K562 (cell line): ENCODE data around the gene FGGY. TPM values are rescaled to one million over a fixed set of nuclear protein-coding genes. Genes with fewer than 3 reads are reported as not detected.

Experiments used
- ATAC-seq: fragments of 200-7000 bp; cut with Tn5 transposase; 3 replicates; pipeline ENCODE4 v1.9.1; 2020; ENCODE audit warnings: moderate library complexity
- BruUV-seq: library from RNA; stranded (reverse); fragments of 400-500 nt; replicated peaks from 2 replicates; lab custom pipeline; 2021; lab: Mats Ljungman, UMichigan
- CTCF ChIA-PET: fragments of 300-600 bp; formaldehyde crosslinking; extraction: SDS; loops from one replicate; lab custom pipeline; 2021; ENCODE audit warnings: low intra/inter-chr PET ratio; lab: Yijun Ruan, JAX
- POLR2A ChIA-PET: fragments of 300-600, 350-650 bp; sonication (Branson Sonifier 250); formaldehyde crosslinking; extraction: SDS; loops from one replicate; lab custom pipeline; 2021; ENCODE audit warnings: antibody characterized with exemption, inconsistent platforms; lab: Yijun Ruan, JAX
- DNase-seq, 4 experiments: peaks; one replicate each; pipeline versions ENCODE4 v3.0.0 to v3.0.0-alpha.2; 2011 to 2018; ENCODE audit warnings: low spot score in 3 of 4, mixed read lengths in 3 of 4; ENCODE audit errors: extremely low read depth in 1 of 4
- FAIRE-seq: peaks from 2 replicates; lab custom pipeline; 2011; peaks lifted over from hg19 to GRCh38; lab: Jason Lieb, UNC
- H2AFZ ChIP-seq: 2 replicates; pipeline ENCODE4 v1.6.0; 2011; ENCODE audit warnings: low read depth, low read length, control low read depth, inconsistent platforms
- H3K27ac ChIP-seq: fragments of 200-600 bp; 3 replicates; pipeline ENCODE4 v1.8.0; 2011; ENCODE audit warnings: low read depth, mild to moderate bottlenecking, control low read depth, inconsistent platforms, low read length, moderate library complexity, mixed read lengths; ENCODE audit errors: extremely low read depth
- H3K27me3 ChIP-seq, 2 experiments: fragments of 300-600 bp in 1 of 2; 2 replicates in 1 of 2; 3 replicates in 1 of 2; pipeline versions ENCODE4 v1.6.0 to v1.8.0; 2011; ENCODE audit warnings: inconsistent platforms in 2 of 2, low read length in 2 of 2, mild to moderate bottlenecking in 1 of 2, mixed read lengths in 1 of 2, moderate library complexity in 1 of 2; ENCODE audit not compliant: control insufficient read depth in 2 of 2, insufficient read depth in 2 of 2
- H3K36me3 ChIP-seq: fragments of 300-600 bp; 3 replicates; pipeline ENCODE4 v1.8.0; 2011; ENCODE audit warnings: mild to moderate bottlenecking, low read length, inconsistent platforms; ENCODE audit not compliant: control insufficient read depth, insufficient read depth
- H3K4me1 ChIP-seq, 2 experiments: fragments of 200-600 bp in 1 of 2; replicated peaks in 1 of 2; 2 replicates in 1 of 2; 3 replicates in 1 of 2; pipeline versions ENCODE4 v1.5.1 to v1.8.0; 2011; ENCODE audit warnings: inconsistent platforms in 2 of 2, low read length in 2 of 2, mild to moderate bottlenecking in 1 of 2, mixed read lengths in 1 of 2, moderate library complexity in 1 of 2; ENCODE audit not compliant: control insufficient read depth in 2 of 2, insufficient read depth in 2 of 2
- H3K4me2 ChIP-seq: 2 replicates; pipeline ENCODE4 v1.6.1; 2011; ENCODE audit warnings: low read length, control low read depth, inconsistent platforms, mixed read lengths; ENCODE audit not compliant: insufficient read depth
- H3K4me3 ChIP-seq: fragments of 200-600 bp; sonication (generic), shearing (Covaris generic); 2 replicates; pipeline ENCODE4 v1.5.1; 2016; ENCODE audit warnings: control low read depth, inconsistent platforms
- H3K79me2 ChIP-seq: fragments of 200-600 bp; 3 replicates; pipeline ENCODE4 v1.8.0; 2011; ENCODE audit warnings: low read length, inconsistent platforms; ENCODE audit not compliant: control insufficient read depth, insufficient read depth
- H3K9ac ChIP-seq, 2 experiments: 2 replicates each; pipeline versions ENCODE4 v1.6.0 to v1.6.1; 2011; ENCODE audit warnings: low read depth in 2 of 2, low read length in 2 of 2, control low read depth in 1 of 2, inconsistent platforms in 1 of 2, mild to moderate bottlenecking in 1 of 2, mixed read lengths in 1 of 2; ENCODE audit not compliant: insufficient read depth in 1 of 2
- H3K9me1 ChIP-seq: one replicate; pipeline ENCODE4 v1.6.0; 2011; ENCODE audit warnings: inconsistent platforms, mild to moderate bottlenecking, low read length, moderate library complexity; ENCODE audit not compliant: control insufficient read depth, insufficient read depth
- H3K9me3 ChIP-seq: replicated peaks from 2 replicates; pipeline ENCODE4 v1.5.1; 2011; ENCODE audit warnings: low read depth, low read length, inconsistent platforms; ENCODE audit not compliant: control insufficient read depth, insufficient read depth
- H4K20me1 ChIP-seq: replicated peaks from 2 replicates; pipeline ENCODE4 v1.6.1; 2011; ENCODE audit warnings: low read length, inconsistent platforms, mixed read lengths; ENCODE audit not compliant: control insufficient read depth, insufficient read depth
- POLR2H ChIP-seq: IDR thresholded peaks from 2 replicates; pipeline ENCODE4 v1.6.1; 2016; ENCODE audit warnings: missing genetic modification characterization, low read depth, mild to moderate bottlenecking, control low read depth, missing compliant biosample characterization, moderate library complexity
- WGBS: fragments of 100-300 bp; shearing (Covaris generic); methylation state at CpG from one replicate; pipeline ENCODE4 v1.1.6; 2016; ENCODE audit warnings: low coverage, mixed read lengths; ENCODE audit not compliant: insufficient coverage; ENCODE audit errors: missing lambda C conversion rate; 5-methylcytosine and 5-hydroxymethylcytosine counted together
- in situ Hi-C: fragments of 300-500 bp; cut with MboI; formaldehyde crosslinking; loops from 4 replicates; pipeline ENCODE4 v1.15.0; 2018; ENCODE audit warnings: inconsistent platforms, mixed read lengths
- intact Hi-C: fragments of 100-400 bp; cut with micrococcal nuclease; formaldehyde crosslinking; loops from 2 replicates; pipeline ENCODE4 v1.14.2; 2022
- polyA plus RNA-seq, 8 experiments: library from polyadenylated mRNA; depleted of rRNA in 4 of 8; stranded (reverse) in 5 of 8; unstranded in 3 of 8; fragments of >200 nt; fragmentation: Nextera tagmentation in 2 of 8; fragmentation: Illumina TruSeq in 1 of 8; extraction: Ambion mirVana in 2 of 8; extraction: Trizol in 1 of 8; gene quantifications; 2 replicates each; pipeline versions ENCODE4 v1.2.1 to v1.2.3, GENCODE V29; 2011 to 2014; ENCODE audit warnings: inconsistent platforms in 1 of 8, missing spikeins in 1 of 8
- total RNA-seq, 7 experiments: library from RNA; depleted of rRNA in 6 of 7; stranded (reverse); fragments of >200 nt in 6 of 7; fragmentation: Illumina TruSeq in 2 of 7; extraction: Trizol in 2 of 7; gene quantifications; 2 replicates each; pipeline versions ENCODE4 v1.2.1 to v1.2.3, GENCODE V29; 2011 to 2021; ENCODE audit warnings: low replicate concordance in 1 of 7
- TF ChIP-seq, protein P1 (sequence below), 2 experiments: fragments of 450-650 bp; formaldehyde crosslinking in 1 of 2; IDR thresholded peaks; 2 replicates each; pipeline versions ENCODE4 v1.4.0 to v1.6.1; 2014 to 2020; ENCODE audit warnings: mild to moderate bottlenecking in 2 of 2, borderline replicate concordance in 1 of 2, low read depth in 1 of 2

Gene FGGY
- total and polyA plus RNA-seq, 9 of the 15 experiments (the other 6 are each of a cell fraction or from before 2014, with no cell fraction given): 9.7 to 19.2 (median 12.6) TPM

DNA sequence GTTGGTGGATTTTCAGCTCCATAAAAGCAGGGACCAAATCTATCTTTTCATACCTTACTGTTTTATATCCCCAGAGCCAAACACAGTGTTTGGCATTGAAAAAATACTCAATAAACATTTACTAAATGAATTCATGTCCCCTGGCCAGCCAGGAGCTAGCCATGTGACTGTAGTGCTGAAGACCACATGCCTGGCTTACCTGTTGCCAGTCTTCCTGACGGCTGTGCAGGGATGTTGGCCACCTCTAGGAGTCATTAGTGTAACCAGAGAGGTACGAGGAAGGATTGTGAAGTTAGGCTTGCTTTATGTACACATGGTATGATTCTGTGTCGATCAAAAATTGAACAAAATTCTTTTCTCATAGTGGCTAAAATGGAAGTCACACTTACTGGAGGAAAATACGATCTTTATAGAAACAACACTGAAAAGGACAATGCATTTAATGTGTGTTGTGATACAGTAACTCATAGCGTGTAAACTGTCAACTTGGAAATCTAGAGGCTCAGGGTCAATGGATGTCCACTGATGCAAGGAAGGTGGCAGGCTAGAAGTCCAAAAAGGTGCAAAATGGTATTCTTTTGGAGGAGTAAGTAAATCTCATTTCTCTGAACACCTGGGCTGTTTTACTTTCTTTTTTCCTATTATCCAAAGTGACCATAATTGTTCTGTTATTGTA is 60.9 kb downstream of the FGGY start:
- DNase-seq: no peak
- no peak for ATAC-seq
- no peaks in the 10 kb centered on the region for H3K27me3 ChIP-seq
- no peak overlapping the region for H3K27ac ChIP-seq
- POLR2A ChIA-PET: no interaction called here
- CTCF ChIA-PET: no interaction called here
- no peak for FAIRE-seq
- no peaks in the 10 kb centered on the region for H4K20me1 ChIP-seq
- BruUV-seq: no TSS peak
- no peak overlapping the region for H3K4me2 ChIP-seq
- H3K4me1 ChIP-seq: no peaks in the 10 kb centered on the region
- H3K4me3 ChIP-seq: no peak overlapping the region
- no peak for TF ChIP-seq POLR2H (tag)
- TF ChIP-seq, protein P1, sequence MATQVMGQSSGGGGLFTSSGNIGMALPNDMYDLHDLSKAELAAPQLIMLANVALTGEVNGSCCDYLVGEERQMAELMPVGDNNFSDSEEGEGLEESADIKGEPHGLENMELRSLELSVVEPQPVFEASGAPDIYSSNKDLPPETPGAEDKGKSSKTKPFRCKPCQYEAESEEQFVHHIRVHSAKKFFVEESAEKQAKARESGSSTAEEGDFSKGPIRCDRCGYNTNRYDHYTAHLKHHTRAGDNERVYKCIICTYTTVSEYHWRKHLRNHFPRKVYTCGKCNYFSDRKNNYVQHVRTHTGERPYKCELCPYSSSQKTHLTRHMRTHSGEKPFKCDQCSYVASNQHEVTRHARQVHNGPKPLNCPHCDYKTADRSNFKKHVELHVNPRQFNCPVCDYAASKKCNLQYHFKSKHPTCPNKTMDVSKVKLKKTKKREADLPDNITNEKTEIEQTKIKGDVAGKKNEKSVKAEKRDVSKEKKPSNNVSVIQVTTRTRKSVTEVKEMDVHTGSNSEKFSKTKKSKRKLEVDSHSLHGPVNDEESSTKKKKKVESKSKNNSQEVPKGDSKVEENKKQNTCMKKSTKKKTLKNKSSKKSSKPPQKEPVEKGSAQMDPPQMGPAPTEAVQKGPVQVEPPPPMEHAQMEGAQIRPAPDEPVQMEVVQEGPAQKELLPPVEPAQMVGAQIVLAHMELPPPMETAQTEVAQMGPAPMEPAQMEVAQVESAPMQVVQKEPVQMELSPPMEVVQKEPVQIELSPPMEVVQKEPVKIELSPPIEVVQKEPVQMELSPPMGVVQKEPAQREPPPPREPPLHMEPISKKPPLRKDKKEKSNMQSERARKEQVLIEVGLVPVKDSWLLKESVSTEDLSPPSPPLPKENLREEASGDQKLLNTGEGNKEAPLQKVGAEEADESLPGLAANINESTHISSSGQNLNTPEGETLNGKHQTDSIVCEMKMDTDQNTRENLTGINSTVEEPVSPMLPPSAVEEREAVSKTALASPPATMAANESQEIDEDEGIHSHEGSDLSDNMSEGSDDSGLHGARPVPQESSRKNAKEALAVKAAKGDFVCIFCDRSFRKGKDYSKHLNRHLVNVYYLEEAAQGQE (IDR thresholded peaks at IDR 0.05; ENCODE audit: borderline replicate concordance): peak; percentile 75
- TF ChIP-seq, protein P1 (CRISPR knock-in tag; IDR thresholded peaks at IDR 0.05; ENCODE audit: low read depth): no peak
- H2AFZ ChIP-seq: no peak overlapping the region
- no peaks in the 10 kb centered on the region for H3K9me3 ChIP-seq
- intact Hi-C loops (no loop called here), in situ Hi-C loops (no loop called here)
- WGBS: 13% methylated on average over 5 of the region's 5 CpGs
- no peaks in the 10 kb centered on the region for H3K36me3 ChIP-seq
- H3K79me2 ChIP-seq: no peaks in the 10 kb centered on the region
- no peak overlapping the region for H3K9ac ChIP-seq
- H3K9me1 ChIP-seq: no peaks in the 10 kb centered on the region
